GM19397 (cell line): ENCODE data around the gene SLC12A7.

Experiments used
- ATAC-seq: cut with Tn5 transposase; IDR thresholded peaks from one replicate; pipeline ENCODE4 v1.9.1; 2021; ENCODE audit warnings: mild to moderate bottlenecking, moderate library complexity; ENCODE audit not compliant: unreplicated experiment

SLC12A7 gene

DNA sequence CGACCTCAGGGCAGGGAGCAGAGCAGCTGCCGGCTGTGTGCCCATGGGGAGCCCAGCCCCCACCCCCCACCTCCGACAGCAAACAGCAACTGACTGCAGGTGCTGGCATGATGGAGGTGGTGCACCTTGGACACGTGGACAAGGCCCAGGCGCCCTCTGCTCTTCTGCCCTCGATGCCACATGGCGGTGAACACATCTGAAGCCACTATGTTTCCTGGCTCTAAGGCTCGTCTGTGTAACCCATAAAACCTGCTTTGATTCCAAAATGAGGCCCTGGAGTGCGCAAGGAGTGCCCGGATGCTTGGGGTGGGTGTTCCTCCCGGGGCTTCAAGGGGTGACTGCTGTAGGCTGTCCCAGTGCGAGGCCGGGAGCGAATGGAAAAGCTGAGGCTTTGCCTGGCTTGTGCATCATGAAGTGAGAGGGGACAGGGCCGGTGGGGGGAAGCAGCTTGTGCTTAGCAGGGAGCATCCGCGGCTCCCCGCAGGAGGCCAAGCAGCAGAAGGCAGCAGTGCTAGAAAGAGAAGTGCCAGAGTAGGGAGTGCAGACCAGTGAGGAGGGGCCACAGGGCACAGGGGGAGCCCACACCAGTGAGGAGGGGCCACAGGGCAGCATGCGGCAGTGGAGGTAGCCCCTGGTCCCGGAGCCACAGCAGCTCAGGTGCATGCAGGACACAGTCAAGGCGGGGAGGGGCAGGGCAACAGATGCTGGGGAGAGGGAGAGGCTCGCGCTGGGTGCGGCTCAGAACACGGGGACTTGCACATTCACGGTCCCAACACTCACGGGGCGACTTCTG lies 73.2 kb downstream of the SLC12A7 start:
- ATAC-seq, result no peak

DNA sequence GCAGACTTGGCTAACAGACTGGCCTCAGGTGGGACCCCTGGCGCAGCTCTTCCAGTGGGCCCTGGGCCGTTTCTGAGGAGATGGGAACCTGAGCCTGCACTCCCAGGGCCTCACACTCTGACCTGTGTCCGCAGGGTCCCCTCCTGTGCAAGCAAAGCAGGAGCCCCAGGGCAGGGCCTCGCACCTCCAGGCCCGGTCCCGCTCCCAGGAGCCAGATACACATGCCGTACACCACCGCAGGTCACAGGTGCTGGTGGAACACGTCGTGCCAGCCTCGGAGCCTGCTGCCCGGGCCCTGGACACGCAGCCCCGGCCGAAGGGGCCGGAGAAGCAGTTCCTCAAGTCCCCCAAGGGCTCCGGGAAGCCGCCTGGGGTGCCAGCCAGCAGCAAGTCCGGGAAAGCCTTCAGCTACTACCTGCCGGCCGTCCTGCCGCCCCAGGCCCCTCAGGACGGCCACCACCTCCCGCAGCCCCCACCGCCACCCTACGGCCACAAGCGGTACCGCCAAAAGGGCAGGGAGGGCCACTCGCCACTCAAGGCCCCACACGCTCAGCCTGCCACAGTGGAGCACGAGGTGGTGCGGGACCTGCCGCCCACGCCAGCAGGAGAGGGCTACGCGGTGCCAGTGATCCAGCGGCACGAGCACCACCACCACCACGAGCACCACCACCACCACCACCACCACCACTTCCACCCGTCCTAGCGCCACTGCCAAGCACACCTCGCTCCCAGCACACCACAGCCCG lies 74.0 kb downstream of the SLC12A7 start:
- ATAC-seq, result no peak

DNA sequence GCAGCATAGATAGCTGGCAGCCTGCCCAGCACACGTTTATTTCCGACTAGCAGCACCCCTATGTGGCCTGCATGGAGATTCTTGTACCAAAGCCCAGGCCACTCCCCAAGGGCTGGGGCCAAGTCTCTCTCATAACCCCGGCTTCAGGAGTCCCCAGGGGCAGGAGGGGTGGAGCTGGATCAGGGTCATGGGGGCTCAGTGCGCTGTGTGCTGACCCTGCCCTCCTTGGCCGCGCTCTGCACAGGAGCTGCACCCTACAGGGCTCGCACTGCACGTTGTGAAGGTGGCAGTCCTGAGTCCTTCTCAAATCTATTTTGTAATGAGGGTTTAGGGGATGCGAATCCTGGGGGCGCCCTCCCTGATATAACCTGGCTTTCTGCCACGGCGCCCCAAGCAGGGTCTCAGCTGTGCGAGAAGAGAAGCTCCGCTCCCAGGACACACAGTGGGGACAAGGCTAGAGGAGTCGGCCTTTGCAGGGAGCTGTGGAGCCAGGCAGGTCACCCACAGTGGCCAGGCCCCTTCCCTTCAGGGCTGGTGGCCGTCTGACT lies 74.7 kb downstream of the SLC12A7 start:
- ATAC-seq, result no peak

DNA sequence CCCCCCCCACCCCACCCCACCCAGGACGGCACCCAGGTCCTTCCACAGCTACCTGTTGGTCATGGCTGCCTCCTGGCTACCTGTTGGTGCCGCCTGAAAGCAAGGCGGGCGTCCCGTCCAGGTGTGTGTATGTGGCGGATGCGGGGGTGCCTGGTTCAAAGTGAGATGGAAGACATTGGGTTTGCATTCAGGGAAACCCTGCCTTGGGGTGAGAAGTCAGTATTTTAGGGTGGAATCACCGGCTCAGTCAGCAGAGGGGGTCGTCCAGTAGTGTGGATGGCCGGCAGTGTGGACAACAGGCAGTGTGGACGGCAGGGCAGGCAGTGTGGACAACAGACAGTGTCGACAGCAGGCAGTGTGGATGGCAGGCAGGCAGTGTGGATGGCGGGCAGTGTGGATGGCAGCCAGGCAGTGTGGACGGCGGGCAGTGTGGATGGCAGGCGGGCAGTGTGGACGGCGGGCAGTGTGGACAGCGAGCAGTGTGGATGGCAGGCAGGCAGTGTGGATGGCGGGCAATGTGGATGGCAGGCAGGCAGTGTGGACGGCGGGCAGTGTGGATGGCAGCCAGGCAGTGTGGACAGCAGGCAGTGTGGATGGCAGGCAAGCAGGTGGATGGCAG lies 75.2 kb downstream of the SLC12A7 start:
- no peak for ATAC-seq

DNA sequence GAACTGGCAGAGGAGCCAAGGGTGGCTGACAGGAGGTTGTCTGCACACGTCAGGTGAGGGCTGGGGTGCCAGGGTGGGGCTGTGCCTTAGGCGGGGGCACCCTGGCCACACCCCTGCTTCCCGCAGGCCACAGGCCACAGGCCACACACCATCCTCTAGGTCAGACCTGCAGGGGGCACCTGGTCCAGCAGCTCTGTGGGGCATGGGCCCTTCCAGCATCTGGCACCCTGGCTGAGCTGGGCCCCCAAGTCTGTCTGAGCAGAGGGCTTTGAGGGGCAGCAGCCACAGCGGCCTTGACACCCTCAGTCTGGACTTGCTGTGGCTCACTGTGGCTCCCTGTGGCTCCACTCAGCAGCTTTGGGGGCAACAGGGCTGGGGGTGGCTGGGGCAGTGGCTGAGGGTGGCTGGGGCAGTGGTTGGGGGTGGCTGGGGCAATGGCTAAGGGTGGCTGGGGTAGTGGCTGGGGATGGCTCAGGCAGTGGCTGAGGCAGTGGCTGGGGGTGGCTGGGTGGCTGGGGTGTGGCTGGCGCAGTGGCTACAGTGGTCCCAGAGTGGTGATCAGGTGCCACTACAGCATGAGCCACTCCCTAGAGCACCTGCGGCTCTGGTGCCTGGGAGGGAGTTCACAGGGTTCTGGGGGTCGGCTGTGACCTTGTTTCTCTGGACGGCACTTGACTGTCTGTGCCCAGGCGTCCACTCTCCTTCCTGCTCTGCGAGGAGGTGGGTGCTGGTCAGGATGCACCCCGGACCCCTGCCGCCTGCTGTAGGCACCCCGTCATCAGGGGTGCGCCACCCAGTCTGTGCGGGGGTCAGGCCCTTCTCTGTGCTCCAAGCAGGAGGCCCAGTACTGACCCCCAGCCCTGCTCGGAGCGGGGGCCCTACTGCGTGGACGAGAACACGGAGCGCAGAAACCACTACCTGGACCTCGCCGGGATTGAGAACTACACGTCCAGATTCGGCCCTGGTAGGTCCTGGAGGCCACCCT lies 76.2 kb downstream of the SLC12A7 start:
- ATAC-seq, result no peak

DNA sequence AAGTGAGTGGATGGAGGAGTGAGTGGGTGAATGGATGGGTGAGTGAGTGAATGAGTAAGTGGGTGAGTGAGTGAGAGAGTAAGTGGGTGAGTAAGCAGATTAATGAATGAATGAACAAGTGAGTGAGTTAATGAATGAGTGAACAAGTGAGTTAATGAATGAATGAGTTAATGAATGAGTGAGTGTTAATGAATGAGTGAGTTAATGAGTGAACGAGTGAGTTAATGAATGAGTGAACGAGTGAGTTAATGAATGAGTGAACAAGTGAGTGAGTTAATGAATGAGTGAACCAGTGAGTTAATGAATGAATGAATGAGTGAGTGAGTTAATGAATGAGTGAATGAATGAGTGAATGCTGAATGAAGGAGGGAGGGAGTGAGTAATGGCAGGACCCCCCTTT lies 76.9 kb downstream of the SLC12A7 start:
- ATAC-seq, result no peak

- ATAC-seq, result no peak
These were observed 77.4 kb downstream of the SLC12A7 start for GRCh38 chr5:1034421-1034905.

- no peak for ATAC-seq
These were observed 78.0 kb downstream of the SLC12A7 start for GRCh38 chr5:1033606-1034420.

DNA sequence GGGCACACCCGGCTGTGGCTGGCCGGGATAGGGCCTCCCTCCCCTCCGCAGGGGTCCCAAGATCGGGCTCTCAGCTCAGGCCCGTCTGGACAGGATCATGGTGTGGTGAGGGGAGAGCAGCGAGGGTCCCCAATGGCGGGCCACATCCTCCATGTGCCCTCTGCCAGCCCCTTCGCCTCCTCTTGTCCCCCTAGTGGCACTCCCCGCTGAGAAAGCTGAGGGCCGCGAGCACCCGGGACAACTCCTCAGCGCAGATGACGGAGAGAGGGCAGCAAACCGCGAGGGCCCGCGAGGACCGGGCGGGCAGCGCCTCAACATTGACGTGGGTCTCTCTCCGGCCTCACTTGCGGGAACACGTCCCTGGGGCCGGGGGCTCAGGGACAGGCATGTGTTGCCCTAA lies 78.7 kb downstream of the SLC12A7 start:
- no peak for ATAC-seq

DNA sequence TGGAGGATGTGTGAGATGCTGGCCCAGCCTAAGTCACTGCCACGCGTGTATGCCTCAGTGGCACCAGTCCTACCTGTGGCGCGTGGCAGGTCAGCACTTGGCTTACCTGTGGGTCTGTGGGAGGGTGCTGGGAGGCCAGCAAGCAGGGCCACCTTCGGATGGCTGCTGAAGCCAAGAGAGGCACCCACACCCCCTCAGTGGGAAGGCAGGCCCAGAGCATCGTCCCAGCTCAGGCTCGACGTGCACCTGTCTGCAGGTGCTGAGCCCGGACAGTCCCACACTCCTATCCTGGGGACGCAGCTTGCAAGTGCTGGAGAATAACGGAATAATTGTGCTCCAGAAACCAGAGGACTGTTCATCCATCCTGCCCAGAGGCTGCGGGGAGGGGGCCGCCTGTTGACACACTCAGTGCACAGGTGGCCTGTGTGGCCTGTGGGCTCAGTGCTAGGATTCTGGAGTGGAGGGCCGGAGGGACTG lies 79.3 kb downstream of the SLC12A7 start:
- ATAC-seq, result no peak

DNA sequence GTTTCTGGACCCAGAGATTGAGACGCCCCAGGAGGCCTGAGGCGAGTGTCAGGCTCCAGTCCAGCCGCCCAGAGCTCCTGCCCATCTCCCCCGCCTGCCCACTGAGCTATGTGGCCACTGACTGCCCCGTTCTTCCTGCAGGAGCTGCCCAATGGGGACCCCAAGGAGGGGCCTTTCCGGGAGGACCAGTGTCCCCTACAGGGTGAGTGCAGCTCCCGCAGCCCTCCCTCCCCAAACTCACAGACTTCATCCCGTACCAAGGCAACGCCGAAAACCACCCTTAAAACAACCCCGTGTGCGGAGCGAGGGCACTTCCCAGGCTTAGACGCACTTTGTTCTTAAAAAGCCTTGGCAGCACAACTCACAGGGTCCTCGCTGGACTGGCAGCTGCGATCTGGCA lies 79.9 kb downstream of the SLC12A7 start:
- no peak for ATAC-seq

GRCh38 chr5:1031306-1031959 lies 80.4 kb downstream of the SLC12A7 start:
- no peak for ATAC-seq

GRCh38 chr5:1030801-1031271 lies 81.0 kb downstream of the SLC12A7 start:
- no peak for ATAC-seq

DNA sequence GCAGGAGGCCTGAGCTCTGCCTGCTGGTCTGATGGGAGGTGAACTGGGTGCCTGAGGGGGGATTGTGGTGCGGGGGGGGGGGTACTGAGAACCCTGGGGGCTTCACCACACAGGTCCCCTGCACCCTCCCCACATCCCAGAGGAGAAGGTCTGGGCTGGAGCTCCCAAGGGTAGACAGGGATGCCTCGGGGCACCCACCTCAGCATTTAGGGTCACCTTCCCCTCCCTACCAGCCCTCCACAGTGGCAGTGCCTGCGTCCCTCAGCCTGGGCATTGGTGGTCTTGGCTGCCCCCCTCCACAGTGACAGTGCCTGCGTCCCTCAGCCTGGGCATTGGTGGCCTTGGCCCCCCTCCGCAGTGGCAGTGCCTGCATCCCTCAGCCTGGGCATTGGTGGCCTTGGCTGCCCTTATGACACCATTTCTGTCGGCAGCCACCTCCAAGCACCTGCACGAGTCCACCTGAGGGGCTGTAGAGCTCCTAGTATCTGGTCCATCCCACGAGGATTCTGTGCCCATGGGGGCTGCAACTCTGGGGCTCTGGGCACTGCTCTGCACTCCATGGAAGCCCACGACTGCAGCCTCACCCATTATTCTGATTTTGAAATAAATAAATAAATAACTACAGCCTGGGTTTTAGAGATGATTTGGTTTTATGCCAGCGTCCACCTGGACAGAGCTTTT lies 81.8 kb downstream of the SLC12A7 start:
- ATAC-seq, result no peak

DNA sequence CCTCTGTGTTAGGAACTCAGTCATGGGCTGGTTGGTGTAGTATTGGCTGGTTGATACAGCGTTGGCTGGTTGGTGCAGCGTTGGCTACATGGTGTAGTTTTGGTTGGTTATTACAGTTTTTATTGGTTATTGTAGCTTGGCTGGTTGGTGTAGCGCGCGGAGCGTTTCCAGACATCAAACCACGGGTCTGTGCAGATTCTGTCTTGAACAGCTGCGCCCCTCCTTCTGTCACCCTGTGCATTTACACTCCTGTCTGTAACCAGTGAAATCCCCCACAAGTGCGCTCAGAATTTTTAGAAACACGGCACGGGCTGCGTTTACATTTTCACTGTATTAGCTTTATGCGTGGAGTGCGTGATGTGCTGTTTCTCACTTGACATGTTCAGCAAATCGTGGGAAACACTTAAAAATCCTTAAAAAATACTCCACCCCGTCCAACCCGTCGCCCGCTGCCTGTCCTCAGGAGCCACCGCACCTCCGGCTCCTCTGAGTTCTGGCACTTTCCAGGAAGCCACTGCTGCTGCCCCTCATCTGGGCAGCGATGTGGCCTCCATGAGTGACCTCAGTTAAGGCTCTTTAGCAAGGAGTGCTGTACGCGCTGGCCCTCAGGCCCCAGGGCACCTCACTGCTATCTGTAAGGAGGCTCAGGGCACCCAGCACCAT lies 82.5 kb downstream of the SLC12A7 start:
- ATAC-seq, result no peak

DNA sequence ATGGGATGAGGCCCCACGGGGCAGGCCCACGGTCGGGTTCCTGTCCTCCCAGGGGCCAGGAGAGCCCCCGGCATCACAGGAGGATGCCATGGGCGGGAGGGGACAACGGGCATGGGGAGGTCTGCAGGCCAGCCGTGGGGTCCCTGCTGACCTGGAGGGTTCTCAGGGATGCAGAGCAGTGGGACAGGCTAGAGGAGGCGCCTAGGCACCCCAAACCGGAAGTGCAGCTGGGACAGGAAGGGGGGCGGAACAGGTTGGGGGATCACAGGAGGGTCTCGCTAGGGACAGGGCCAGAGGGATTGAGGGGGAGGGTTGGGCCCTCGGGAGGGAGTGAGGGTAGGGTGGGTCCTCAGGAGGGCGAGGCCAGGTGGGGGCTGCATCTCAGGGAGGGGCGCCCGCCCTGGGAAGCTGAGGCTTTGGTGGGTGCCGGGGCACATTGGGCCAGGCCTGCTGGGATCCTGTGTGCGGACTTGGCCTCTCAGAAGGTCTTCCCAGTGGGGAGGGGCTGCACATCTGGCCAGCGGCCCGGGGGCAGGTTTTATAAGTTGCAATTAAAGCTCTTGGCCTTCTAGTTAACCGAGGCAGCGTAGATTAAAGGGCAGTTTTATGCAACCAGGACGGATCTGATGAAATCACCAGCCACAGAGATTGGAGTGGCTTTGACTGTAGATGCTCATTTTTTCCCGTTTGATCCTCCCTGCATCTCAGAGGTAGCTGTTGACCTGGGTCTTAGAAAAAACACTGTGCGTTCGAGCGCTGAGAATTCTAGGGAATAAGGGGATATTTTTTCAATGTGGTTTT lies 83.2 kb downstream of the SLC12A7 start:
- no peak for ATAC-seq
